Hepatocyte (in vitro differentiated cells): ENCODE results near the gene TEC. TPM values are rescaled to one million over a fixed set of nuclear protein-coding genes. Genes with fewer than 3 reads are reported as not detected.

ENCODE experiments used
- DNase-seq: peaks from one replicate; pipeline ENCODE4 v3.0.0-alpha.2; 2016; ENCODE audit warnings: low spot score
- H2AFZ ChIP-seq: fragments of 200-600 bp; sonication (generic); 2 replicates; pipeline ENCODE4 v1.6.0; 2016; ENCODE audit warnings: antibody characterized with exemption, mild to moderate bottlenecking
- H3K27ac ChIP-seq: fragments of 200-600 bp; sonication (generic); 2 replicates; pipeline ENCODE4 v1.5.1; 2016; ENCODE audit warnings: mild to moderate bottlenecking
- H3K27me3 ChIP-seq: fragments of 200-600 bp; sonication (generic); 2 replicates; pipeline ENCODE4 v1.6.1; 2016
- H3K36me3 ChIP-seq: fragments of 200-600 bp; sonication (generic); replicated peaks from 2 replicates; pipeline ENCODE4 v1.5.1; 2016; ENCODE audit warnings: low read depth; ENCODE audit not compliant: insufficient read depth
- H3K4me1 ChIP-seq: fragments of 200-600 bp; sonication (generic); 2 replicates; pipeline ENCODE4 v1.5.1; 2016; ENCODE audit warnings: mild to moderate bottlenecking, moderate library complexity; ENCODE audit not compliant: insufficient read depth
- H3K4me2 ChIP-seq: fragments of 200-600 bp; sonication (generic); 2 replicates; pipeline ENCODE4 v1.6.0; 2016
- H3K4me3 ChIP-seq: fragments of 200-600 bp; sonication (generic); 2 replicates; pipeline ENCODE4 v1.5.1; 2016; ENCODE audit warnings: mild to moderate bottlenecking
- H3K79me2 ChIP-seq: fragments of 200-600 bp; sonication (generic); 2 replicates; pipeline ENCODE4 v1.6.0; 2017; ENCODE audit warnings: mild to moderate bottlenecking
- H3K9me2 ChIP-seq: fragments of 200-600 bp; sonication (generic); replicated peaks from 2 replicates; pipeline ENCODE4 v1.6.0; 2017; ENCODE audit warnings: mild to moderate bottlenecking; ENCODE audit not compliant: insufficient read depth
- H3K9me3 ChIP-seq: fragments of 200-600 bp; sonication (generic); 2 replicates; pipeline ENCODE4 v1.5.1; 2016; ENCODE audit warnings: low read depth, mild to moderate bottlenecking
- H4K20me1 ChIP-seq: fragments of 200-600 bp; sonication (generic); 2 replicates; pipeline ENCODE4 v1.6.0; 2016; ENCODE audit warnings: mild to moderate bottlenecking; ENCODE audit not compliant: insufficient read depth, poor library complexity, severe bottlenecking
- CTCF ChIP-seq: fragments of 200-600 bp; sonication (generic); IDR thresholded peaks from 2 replicates; pipeline ENCODE4 v1.5.1; 2016; ENCODE audit warnings: antibody characterized with exemption, mild to moderate bottlenecking; ENCODE audit not compliant: poor library complexity
- EZH2 ChIP-seq: fragments of 200-600 bp; sonication (generic); IDR thresholded peaks from 2 replicates; pipeline ENCODE4 v1.6.1; 2016; ENCODE audit warnings: antibody characterized with exemption, mild to moderate bottlenecking, borderline replicate concordance
- EZH2phosphoT487 ChIP-seq: fragments of 200-600 bp; sonication (generic); IDR thresholded peaks from one replicate; pipeline ENCODE4 v1.6.1; 2018; ENCODE audit warnings: antibody characterized with exemption, mild to moderate bottlenecking, low read depth, moderate library complexity; ENCODE audit not compliant: unreplicated experiment, severe bottlenecking
- WGBS: methylation state at CpG from one replicate; pipeline ENCODE4 v1.1.6; 2016; ENCODE audit warnings: low lambda C conversion rate; ENCODE audit errors: missing lambda C conversion rate; 5-methylcytosine and 5-hydroxymethylcytosine counted together
- polyA plus RNA-seq: library from polyadenylated mRNA; unstranded; fragments of >200 nt; fragmentation: Nextera tagmentation; extraction: Ambion mirVana; gene quantifications from 2 replicates; pipeline ENCODE4 v1.2.1, GENCODE V29; 2016
- total RNA-seq: library from RNA; depleted of rRNA; stranded (reverse); fragments of >200 nt; gene quantifications from 2 replicates; pipeline ENCODE4 v1.2.3, GENCODE V29; 2014

The TEC gene
- total and polyA plus RNA-seq, 2 experiments from 2014 or later, result 1.3 to 2.1 TPM

DNA sequence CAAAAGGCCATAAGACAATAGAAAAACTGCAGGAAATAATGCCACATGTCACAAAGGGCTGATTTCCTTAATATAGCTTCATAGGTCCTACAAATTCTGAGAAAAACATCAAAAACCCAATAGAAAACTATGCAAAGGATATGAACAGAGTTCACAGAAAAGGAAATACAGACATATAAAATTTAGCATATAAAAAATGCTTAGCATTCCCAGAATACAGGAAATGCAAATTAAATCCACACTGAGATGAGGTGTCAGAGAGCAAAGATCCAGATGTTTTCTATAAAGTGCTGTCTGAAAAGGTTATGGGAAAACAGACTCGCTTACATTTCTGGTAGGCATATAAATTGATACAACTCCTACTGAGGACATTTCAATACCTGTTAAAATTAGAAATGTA is 169.4 kb downstream of the TEC start:
- Histone ChIP-seq H4K20me1 (no peaks in the 10 kb centered on the region), H3K79me2 (no peaks in the 10 kb centered on the region), H3K27ac (no peak overlapping the region), H3K4me3 (no peak overlapping the region), H3K9me2 (no peaks in the 10 kb centered on the region), H3K36me3 (no peaks in the 10 kb centered on the region), H3K9me3 (no peaks in the 10 kb centered on the region), H2AFZ (no peak overlapping the region), H3K4me2 (no peak overlapping the region), H3K4me1 (no peaks in the 10 kb centered on the region), H3K27me3 (no peaks in the 10 kb centered on the region)
- no peak for DNase-seq
- WGBS, result 65% methylated on average over 1 of the region's 1 CpG
- TF ChIP-seq EZH2phosphoT487 (no peak), CTCF (no peak), EZH2 (no peak)

DNA sequence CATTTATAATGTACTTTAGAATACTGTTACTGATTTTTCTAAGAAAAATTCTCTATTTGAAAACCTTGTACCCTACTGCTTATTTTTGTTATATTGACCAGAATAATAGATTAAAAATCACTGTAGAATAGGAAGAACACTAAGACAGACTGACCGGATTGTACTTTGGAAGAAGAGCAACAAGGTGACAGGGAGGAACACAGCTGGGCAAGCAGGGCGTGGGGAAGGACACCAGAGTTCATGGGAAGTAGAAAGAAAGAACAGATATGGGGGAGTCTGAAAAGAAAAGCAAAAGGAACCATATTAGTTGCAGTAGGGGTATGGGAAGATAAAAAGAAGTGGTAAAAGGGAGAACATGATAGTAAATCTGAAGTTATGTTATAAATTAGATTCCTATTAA is 174.2 kb downstream of the TEC start:
- WGBS, result 77% methylated on average over 2 of the region's 2 CpGs
- Histone ChIP-seq H3K4me3 (no peak overlapping the region), H4K20me1 (no peaks in the 10 kb centered on the region), H2AFZ (no peak overlapping the region), H3K4me2 (no peak overlapping the region), H3K27me3 (no peaks in the 10 kb centered on the region), H3K79me2 (no peaks in the 10 kb centered on the region), H3K27ac (no peak overlapping the region), H3K36me3 (no peaks in the 10 kb centered on the region), H3K9me3 (no peaks in the 10 kb centered on the region), H3K4me1 (no peaks in the 10 kb centered on the region), H3K9me2 (no peaks in the 10 kb centered on the region)
- no peak for DNase-seq
- TF ChIP-seq EZH2phosphoT487, result no peak
- TF ChIP-seq CTCF, result no peak
- no peak for TF ChIP-seq EZH2

DNA sequence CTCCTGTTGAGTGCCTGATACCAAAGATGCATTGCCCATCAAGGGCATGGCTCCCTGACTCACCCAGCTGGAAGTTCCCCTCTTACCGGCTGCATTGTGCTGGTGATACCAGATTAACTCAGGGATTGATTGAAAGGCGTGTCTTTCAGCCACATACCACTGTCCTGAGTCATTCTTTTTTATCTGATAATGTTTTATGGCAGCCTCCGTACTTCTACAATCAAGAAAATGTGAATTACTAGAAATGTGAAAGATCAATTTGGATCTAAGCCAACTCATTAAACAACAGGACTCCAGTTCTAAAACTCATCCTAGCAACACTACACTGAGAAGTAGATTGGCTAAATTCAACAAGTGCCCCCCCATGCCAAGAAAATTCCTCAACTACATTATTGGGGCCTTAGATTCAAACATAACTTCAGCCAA is 175.6 kb downstream of the TEC start:
- H3K27ac ChIP-seq, result peak overlapping the region; percentile 21
- H3K4me1 ChIP-seq, result no peaks in the 10 kb centered on the region
- WGBS, result 43% methylated on average over 3 of the region's 3 CpGs
- no peaks in the 10 kb centered on the region for H3K9me3 ChIP-seq
- no peaks in the 10 kb centered on the region for H4K20me1 ChIP-seq
- no peak overlapping the region for H3K4me3 ChIP-seq
- peak; percentile 50 for DNase-seq
- H3K36me3 ChIP-seq, result no peaks in the 10 kb centered on the region
- no peak overlapping the region for H2AFZ ChIP-seq
- no peaks in the 10 kb centered on the region for H3K79me2 ChIP-seq
- no peaks in the 10 kb centered on the region for H3K27me3 ChIP-seq
- TF ChIP-seq EZH2phosphoT487 (no peak), CTCF (no peak), EZH2 (no peak)
- no peak overlapping the region for H3K4me2 ChIP-seq
- no peaks in the 10 kb centered on the region for H3K9me2 ChIP-seq

GRCh38 chr4:48090621-48091020 is 179.0 kb downstream of the TEC start:
- WGBS, result 69% methylated on average over 5 of the region's 5 CpGs
- TF ChIP-seq CTCF (no peak), EZH2phosphoT487 (no peak)

More at GRCh38 chr4:48090621-48091020, 179.0 kb downstream of the TEC start:
- Histone ChIP-seq H3K27ac (no peak overlapping the region), H3K4me2 (no peak overlapping the region), H3K36me3 (no peaks in the 10 kb centered on the region), H3K79me2 (no peaks in the 10 kb centered on the region), H3K4me1 (no peaks in the 10 kb centered on the region), H3K27me3 (no peaks in the 10 kb centered on the region), H3K9me3 (no peaks in the 10 kb centered on the region), H3K4me3 (no peak overlapping the region), H4K20me1 (no peaks in the 10 kb centered on the region), H2AFZ (no peak overlapping the region), H3K9me2 (no peaks in the 10 kb centered on the region)
- no peak for DNase-seq
